Activated CD8-positive, alpha-beta memory T cell treated with anti-CD3 and anti-CD28 coated beads for 4 hours (primary cell): ENCODE data around the gene PDILT.

Experiments used
- DNase-seq, 2 donors: peaks; one replicate each; pipeline ENCODE4 v3.0.0-alpha.2; 2020; ENCODE audit warnings: low read depth in 2 of 2

Gene PDILT

DNA sequence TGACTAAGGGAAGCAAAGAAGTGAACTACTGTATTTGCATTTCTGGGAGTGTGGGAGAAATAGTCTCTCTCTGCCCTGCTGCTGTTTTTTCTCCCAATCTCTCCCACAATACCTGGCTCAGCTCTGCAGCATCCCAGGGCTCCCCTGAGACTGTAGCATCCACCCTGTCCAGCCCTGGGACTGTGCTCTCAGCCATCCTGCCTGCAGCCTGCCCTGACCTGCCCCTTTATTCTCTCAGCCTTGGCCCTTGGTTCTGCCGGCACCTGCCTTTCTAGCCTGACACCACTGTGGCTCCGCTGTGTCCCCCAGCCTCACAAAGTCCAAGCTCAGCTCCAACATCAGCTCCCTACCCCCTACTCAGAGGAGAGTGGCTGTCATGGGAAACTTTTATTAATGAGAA, 1.9 kb downstream of the PDILT start:
- no peak for DNase-seq

DNA sequence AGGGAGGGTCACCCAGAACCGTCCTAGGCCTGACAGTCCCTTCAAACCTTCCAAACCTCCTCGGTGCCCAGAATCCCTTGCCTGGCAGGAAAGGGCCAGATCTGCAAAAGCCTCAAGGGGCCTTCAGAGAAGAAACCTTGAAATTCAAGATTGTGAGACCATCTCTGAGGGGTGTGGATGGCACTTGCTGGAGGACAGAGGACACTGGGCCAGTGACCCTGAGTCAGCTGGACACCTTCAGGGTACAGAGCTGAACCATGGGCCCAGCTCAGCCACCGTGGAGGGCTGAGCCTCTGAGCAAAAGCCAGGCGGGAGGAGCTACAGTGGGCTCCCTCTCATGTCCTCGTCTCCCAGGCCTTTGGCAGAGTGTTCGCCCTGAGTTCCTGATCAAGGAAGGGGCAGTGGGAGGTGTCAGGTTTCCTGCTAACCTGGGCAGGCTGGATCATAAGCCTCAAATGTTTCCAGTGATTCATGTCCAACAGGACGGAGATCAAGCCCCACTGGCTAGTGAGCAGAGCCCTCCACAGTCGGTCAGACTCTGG, 3.0 kb downstream of the PDILT start:
- no peak for DNase-seq

DNA sequence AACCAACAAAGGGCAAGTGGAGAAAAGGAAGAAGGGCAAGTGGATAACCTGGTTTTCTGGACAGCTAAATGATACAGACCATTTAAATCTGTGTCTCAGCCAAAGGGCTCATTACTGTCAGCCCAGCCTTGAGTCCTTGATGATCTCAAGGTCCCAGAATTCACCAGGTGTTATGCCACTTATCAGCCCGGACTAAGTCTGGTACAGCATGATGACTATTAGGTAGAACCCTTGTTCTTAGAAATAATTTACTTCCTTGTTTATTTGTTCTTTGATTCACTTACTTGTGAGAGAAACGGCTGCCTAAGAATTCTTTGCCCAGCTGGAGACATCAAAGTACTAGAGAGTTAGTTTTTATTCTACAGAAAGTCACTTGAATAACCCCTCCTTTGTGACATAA, 3.5 kb downstream of the PDILT start:
- DNase-seq = no peak

DNA sequence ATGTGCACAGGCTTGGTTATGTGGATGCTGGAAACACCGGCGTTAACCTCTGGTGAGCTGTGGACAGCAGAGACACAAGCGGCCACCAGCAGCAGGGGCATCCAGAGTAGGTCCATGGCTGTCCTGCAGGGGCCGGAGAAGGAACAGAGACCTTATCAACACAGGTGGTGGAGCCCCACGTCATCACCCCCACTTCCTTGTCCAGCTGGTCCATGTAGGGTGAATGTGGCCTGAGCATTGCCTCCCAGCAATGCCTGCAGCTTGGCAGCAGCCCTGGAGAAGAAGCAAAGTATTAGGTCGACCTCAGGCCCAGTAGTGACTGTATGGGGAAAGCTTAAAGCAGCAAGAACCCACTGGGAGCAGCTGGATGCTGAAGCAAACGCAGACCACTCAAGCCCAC, 5.4 kb downstream of the PDILT start:
- DNase-seq = no peak

DNA sequence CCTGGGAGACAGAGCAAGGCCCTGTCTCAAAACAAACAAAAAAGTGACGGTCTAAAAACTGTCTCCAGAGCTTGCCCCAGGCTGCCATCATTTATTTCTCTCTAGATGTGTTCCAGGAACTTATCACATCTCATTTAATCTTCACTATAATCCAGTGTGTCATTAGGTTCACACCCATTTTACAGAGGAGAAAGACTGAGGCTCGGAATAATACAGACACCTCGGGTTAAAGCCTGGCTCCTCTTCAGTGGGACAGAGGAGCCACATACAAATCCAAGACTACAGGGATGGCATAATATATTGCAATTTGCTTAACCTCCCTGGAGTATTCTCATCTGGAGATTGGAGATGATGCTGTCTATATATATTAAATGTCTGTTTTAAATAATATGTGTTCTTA, 5.9 kb downstream of the PDILT start:
- DNase-seq = no peak

DNA sequence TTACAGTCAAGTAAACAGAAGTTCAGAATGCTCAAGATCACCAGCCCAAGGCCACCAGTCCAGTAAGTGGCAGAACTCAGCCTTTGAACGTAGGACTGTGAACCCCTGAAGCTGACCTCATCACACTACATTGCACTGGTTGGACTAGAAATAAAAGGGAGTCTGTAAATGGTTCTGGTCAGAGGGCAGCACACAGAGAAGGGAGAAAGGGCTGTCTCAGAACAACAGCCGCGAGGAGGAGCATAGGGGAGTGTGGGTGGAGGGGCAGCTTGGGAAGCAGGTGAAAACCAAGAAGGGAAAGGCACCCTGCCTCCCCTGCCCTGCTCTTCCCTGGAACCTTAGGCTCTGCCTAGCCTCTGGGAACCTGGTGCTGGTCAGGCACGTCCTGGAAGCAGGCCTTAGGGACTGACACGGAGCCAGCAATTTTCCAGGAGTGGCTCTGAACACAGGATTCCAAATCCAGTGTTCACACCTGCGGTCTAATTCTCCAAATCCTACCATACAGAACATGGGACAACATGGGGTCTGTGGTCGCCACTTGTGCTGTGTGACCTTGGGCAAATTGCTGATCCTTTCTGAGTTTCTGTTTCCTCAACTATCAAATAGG, 7.0 kb downstream of the PDILT start:
- no peak for DNase-seq

DNA sequence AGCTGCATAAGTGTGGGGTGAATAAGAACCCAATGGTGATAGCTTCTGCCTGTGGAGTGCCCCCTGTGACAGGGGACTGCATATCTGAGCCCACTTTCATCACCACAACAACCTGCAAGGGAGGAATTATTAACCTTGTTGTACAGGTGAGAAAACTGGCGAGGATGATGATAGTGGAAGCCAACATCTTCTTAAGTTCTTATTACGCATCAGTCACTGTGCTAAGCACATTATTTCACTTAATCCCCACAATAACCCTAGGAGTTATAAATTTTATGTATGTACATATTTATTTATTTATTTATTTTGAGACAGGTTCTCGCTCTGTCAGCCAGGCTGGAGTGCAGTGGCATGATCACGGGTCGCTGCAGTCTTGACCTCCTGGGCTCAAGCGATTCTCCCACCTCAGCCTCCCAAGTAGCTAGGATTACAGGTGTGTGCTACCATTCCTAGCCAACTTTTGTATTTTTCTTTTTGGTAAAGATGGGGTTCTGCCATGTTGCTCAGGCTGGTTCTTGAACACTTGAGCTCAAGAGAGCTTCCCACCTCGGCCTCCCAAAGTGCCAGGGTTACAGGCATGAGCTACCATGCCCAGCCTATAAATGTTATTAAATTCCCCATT, 7.6 kb downstream of the PDILT start:
- DNase-seq = no peak

DNA sequence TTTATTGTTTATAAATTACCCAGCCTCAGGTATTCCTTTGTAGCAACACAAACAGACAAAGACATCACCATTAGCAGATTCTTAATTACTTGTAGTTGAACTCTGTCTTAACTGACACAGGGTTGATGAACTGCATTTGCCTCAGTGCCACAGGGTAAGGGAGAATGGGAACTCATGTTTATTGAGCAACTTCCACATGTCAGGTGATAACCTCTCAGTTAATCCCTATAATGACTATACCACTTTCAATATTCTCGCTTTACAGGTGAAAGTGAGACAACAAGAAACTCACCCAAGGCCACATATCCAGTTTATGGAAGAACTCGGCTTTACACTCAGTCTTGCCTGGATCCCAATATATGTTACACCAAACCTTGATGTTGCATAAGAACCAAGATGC, 8.6 kb downstream of the PDILT start:
- no peak for DNase-seq

DNA sequence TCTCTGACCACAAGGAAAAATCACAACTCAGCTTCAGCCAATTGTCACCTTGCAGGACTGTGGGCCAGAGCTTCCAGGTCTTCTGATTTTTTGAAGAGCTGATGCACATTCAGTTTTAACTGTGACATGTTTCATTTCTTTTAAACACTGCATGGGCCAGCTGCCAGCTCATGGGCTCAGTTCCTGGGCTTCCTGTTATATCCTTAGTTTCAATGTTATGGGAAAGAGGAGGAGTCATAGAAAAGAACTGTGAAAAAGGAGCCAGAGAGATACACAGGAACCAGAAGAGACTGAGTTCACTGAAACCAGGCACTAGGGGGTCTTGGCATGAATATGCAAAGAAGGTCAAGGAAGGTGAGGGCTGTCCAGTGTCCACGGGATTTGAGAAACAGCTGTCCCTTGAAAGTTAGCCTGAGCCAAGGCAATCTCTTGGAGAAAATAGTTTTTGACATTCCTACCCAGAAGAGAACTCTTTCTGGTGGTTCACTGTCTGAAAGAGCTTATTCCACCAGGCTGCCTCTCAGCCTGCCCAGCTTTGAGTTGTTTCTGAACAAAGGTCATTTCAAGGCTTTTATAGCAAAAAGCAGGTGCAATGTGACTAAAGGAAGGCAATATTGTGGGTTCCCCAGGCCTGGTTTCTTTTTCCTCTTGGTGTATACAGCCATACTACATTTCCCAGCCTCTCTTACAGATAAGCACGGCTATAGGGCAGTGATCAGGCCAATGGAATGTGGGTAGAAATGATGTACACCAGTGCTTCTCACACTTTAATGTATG, 10.5 kb downstream of the PDILT start:
- no peak for DNase-seq

DNA sequence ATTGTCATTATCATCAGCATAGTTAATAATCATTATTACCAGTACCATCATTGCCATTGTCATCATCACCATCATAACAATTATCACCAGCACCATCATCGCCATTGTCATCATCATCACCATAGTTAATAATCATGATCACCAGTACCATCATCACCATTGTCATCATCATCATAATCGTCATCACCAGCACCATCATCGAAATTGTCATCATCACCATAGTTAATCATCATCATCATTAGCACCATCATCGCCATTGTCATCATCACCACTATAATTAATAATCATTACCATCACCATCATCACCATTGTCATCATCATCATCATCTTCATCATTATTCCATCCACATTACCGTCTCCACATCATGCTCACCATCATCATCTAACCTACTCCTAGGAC, 13.5 kb downstream of the PDILT start:
- DNase-seq = no peak

DNA sequence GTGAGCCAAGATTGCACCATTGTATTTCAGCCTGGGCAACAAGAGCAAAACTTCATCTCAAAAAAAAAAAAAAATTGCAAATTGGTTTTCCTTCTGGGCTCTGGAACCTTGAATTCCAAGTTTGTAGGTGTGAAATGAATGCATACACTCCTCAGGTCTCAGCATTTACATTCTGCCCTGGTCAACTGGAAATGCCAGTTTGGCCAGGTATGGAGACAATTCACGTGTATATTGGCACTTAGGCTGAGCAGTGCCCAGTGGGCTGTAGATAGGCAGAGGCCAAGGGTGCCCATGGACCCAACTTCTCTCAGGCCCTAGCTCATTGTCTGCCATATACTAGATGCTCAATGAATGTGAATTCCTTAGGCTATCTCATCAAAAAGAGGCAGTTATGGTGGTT, 15.7 kb downstream of the PDILT start:
- DNase-seq = no peak

DNA sequence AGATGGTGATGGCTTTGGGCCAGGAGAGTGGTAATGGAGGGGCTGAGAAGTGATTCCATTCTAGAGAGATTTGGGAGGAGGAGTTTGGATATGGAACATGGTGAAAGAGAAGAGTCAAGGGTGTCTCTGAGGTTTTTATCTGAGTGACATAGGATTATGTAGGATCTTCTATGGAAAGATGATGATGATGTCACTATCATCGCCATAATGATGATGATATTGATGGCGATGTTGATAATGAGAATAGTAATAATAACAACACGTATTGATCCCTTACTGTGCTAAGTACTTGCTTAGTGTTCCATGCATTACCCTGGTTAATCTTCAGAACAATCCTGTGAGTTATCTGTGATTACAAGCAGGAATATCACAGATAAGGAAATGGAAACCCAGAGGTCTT, 16.6 kb downstream of the PDILT start:
- no peak for DNase-seq

DNA sequence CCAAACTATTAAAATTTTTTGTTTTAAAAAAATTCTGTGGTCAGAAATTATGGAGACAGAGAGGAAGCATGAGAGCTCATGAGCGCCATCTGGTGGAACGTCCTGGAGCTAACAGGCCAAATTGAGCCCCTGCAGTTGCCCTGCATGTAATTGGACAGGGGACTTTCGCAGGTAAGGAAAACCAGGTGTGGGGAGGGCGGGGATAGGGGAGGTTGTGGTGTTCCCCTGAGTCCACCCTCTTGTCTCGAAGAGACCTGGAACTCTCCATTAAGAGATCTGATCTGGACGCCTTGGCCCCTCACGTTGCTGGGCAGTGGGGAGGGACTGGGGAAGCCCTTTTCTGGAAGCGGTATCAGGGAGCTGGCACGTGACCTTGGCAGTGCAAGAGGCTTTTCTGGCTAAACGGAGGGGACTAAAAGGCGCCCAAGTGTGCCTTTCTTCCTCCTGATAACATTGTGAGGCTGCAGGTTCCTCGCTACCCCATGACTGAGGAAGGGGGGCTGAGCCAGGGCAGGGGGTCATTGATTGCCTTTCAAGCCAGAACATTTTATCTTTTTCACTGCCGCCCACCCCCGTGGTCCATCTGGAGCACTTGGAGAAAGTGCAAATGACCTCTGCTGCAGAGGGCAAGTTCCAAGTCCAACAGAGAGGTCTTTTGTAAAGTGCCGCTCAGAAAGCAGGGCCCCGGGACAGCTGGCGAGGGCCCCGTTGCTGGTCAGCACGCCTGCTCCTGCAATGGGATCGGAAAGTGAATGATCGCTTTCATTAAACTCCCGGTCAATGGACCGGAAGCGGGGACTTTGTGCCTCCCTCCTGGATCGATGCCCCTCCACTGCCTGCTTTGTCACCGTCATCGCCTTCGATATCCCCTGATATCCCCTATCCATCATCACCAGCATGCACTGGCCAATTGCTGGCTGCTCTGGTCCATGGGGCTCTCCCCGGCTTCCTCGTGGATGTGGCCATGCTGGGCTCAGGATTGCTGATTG, 18.4 kb downstream of the PDILT start:
- DNase-seq = no peak

DNA sequence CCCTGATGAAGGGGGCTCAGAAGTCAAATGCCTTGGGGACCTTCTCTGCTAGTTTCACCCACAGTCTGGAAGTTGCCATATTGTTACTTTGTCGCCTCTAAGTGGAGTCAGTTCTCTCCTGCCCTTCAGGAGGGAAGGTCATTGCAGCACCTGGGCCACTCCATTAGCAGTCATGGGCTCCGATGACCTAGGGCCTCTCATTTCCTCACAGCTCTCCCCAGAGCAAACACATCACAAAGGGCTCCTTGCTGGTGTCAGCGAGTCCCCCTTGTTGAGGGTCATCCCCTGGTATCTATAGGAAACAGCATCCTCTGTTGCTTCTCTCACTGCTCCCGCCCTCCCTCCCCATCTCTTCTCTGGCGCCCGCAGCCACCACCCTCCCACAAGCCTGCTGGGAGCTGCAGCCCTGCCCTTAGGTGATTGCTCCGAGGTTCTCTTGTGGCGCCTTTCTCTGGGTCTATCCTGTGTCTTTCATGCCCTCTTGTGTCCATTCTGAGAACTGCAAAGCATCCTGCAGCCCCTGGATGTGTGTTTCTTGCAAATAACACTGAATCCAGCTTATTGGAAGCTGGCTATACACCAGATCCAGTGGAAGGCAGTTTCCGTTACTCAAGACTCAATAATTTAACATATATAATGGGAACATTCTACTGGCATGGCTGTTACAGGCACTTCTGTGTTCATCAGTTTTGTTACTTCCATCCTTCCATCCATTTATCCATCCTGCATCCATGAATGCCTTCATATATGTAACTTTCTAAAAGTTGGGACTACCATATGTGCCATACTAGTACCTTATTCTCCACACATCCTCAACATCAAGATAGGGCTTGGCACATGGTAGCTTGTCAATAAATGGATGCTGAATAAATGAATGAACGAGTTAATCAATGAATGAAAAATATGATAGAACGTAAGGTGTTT, 21.2 kb downstream of the PDILT start:
- no peak for DNase-seq

DNA sequence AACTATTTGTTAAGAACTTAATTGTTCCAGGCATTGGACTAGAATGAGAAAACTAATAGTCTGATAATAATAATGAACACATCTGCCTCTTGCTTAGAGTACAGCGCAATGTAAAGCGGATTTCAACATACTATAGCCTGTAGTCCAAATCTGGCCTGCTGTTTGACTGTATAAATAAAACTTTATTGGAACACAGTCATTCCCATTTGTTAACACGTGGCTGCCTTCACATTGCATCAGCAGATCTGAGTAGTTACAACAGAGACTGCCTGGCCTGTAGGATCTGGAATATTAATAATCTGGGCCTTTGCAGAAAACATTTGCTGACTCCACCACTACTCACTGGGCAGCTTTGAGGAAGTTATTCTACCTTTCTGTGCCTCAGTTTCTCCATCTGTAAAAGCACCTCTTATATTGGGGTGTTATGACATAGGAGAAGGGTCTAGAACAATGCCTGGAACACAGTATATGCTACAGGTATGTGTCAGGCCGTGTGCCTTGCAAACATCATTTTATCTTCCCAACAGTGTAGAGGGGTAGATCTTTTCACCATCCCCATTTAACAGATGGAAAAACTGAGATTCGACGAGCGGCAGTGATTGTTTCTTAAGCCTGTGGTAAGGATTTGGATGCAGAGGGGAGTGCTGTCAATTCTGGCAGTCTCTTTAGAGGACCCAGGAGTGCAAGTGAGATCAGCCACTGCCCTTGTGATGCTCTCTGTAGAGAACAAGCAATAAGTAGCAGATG, 22.2 kb downstream of the PDILT start:
- no peak for DNase-seq

DNA sequence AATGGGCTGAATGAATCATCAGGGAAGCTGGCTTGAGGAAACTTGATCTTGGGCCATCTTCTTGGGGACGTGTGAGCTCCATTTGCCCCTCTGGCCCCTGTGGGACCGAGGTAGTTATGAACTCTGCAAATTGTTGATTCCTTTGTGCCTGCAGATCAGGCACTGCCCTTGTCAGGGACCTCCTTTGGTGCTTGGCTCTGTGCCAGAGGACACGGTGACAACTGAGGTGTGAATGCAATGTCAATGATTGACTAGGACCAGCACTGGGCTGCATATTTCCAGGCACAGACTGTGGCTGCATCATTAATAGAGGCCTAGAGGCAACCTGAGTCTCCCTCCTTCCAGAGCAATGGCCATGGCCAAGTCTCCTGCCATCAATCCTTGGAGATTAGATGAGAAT, 23.8 kb downstream of the PDILT start:
- no peak for DNase-seq

DNA sequence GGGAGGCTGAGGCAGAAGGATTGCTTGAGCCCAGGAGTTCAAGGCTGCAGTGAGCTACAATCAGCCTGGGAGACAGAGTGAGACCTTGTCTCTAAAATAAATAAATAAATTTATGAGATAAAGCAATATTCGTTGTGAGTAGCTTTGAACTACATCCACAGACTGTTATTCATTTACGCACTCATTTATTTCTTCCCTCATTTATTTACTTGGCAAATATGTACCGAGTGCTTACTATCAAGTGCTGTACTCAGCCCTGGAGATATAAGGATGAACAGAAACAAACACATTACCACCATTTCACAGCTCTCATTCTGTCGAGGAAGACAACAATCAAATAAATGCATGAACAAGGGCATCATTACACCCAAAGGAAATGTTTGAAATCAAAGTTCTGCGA, 27.4 kb downstream of the PDILT start:
- no peak for DNase-seq

DNA sequence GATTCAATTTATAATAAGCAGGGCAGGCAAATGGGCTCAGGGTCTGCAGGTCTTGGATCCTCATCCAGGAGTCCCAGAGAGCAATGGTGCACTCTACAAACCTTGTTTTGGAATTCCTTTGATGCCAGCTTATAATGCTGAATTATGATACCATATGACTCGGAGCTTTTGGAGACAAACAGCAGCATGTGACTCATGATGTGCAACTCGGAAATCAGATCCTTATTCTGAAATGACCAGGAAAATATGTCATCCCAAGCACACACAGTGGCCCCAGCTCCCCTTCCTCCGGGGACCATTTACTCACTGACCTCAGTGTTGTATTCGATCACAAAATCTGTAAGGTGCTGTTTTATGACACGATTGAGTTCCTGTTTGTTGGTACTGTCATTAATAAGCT, 31.8 kb downstream of the PDILT start:
- DNase-seq = no peak

DNA sequence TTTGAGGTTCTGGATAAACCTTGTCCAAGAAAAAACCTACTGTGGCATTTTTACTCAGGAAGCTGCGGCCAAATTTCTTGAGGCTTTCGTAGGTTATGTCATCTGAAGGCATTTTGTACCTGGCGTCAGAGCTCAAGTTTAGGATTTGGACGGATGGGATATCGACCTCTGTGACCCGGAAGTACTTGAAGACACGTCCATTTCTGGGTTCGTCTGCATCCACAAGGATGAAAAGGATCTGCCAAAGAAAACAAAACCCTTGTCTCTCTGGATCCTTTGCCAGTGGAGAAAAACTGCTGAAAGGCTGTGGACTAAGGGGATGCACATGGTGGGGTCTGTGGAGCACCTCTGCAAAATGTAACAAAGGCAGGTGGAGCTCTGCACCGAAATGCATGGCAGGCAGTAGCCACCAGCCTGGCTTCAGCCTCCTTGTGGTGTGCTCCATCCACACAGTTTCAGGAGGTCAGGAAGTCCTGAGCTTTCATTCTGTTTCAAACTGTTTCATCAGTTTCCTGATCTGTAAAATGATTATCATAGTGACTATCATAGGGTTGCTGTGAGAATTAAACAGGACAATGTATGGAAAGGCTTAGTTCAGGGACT, 35.0 kb downstream of the PDILT start:
- no peak for DNase-seq

DNA sequence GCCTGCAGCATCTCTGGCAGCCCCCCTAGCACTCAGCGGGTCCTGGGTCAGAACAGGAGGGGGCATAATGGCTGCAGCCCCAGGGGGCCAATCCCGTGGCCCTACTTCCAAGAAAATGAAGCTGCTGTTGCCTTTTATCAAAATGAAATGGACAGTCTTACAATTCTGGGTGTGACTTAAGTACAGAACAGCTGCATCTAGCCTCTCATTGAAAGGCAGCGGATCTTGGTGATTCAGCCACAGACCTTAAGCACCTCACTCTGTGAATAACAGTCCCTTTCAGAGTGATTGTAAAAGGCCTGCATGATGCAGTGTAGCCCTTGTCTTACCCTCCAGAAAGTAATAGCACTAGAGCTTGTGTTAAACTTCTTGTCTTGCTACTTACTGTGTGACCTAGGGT, 40.5 kb downstream of the PDILT start:
- no peak for DNase-seq
